ENCODE data around the gene MROH7.
A peak's percentile ranks its signal among the peaks of the same experiment; 100 is the strongest.
"Not testable (repeated sequence)": the region's sequence is repeated elsewhere in the genome, so short reads cannot be mapped to it uniquely, and the experiment has no call there.

MROH7 gene

GRCh38 chr1:54623216-54624007 lies 18.2 kb upstream of the MROH7 start, which contains the start of gene FAM151A:
Gene FAM151A (minus strand): TSS chr1:54623525. CDS start chr1:54623395, 130 bp downstream.
- Mint-ChIP-seq H3K27ac (peak within 1 kb of the TSS; percentile 38), H3K9me3 (no peaks in the 10 kb centered on the region), H3K36me3 (ENCODE audit: low read depth) (no peaks in the 10 kb centered on the region), H3K27me3 (ENCODE audit: low read depth, poor library complexity) (peaks cover 3% of the 10 kb centered on the region), H3K4me1 (peaks cover 25% of the 10 kb centered on the region), H3K4me3 (no peak within 1 kb of the TSS)
- TF ChIP-seq CTCF (IDR thresholded peaks at IDR 0.05): no peak
- no peak for DNase-seq

GRCh38 chr1:54624466-54625464 lies 16.8 kb upstream of the MROH7 start:
- DNase-seq: no peak
- H3K27me3 Mint-ChIP-seq (ENCODE audit: low read depth, poor library complexity): peaks cover 3% of the 10 kb centered on the region
- H3K36me3 Mint-ChIP-seq (ENCODE audit: low read depth): no peaks in the 10 kb centered on the region
- H3K4me1 Mint-ChIP-seq: peaks cover 23% of the 10 kb centered on the region
- peak overlapping the region; percentile 19 for H3K27ac Mint-ChIP-seq
- no peak for TF ChIP-seq CTCF (IDR thresholded peaks at IDR 0.05)
- H3K9me3 Mint-ChIP-seq: no peaks in the 10 kb centered on the region
- H3K4me3 Mint-ChIP-seq: no peak overlapping the region

GRCh38 chr1:54627196-54627595 lies 14.4 kb upstream of the MROH7 start:
- no peak for DNase-seq
- H3K27ac Mint-ChIP-seq: no peak overlapping the region
- H3K36me3 Mint-ChIP-seq (ENCODE audit: low read depth): peaks cover 4% of the 10 kb centered on the region
- H3K4me3 Mint-ChIP-seq: no peak overlapping the region
- H3K27me3 Mint-ChIP-seq (ENCODE audit: low read depth, poor library complexity): peaks cover 3% of the 10 kb centered on the region
- TF ChIP-seq CTCF (IDR thresholded peaks at IDR 0.05): no peak
- peaks cover 33% of the 10 kb centered on the region for H3K4me1 Mint-ChIP-seq
- peaks cover 13% of the 10 kb centered on the region for H3K9me3 Mint-ChIP-seq

- Mint-ChIP-seq H3K4me1 (peaks cover 41% of the 10 kb centered on the region), H3K9me3 (peaks cover 26% of the 10 kb centered on the region), H3K27me3 (ENCODE audit: low read depth, poor library complexity) (peaks cover 18% of the 10 kb centered on the region)
- H3K4me3 Mint-ChIP-seq; DNase-seq; H3K36me3 Mint-ChIP-seq (ENCODE audit: low read depth); H3K27ac Mint-ChIP-seq: not testable (repeated sequence)
Measured at GRCh38 chr1:54635804-54636203, 5.8 kb upstream of the MROH7 start.

- Mint-ChIP-seq H3K4me1 (peaks cover 41% of the 10 kb centered on the region), H3K27ac (peak overlapping the region; percentile 16)
Measured at GRCh38 chr1:54636461-54637446, 4.8 kb upstream of the MROH7 start.

GRCh38 chr1:54640361-54640760 lies 1.2 kb upstream of the MROH7 start:
- H3K9me3 Mint-ChIP-seq: peaks cover 47% of the 10 kb centered on the region
- no peak for DNase-seq
- peaks cover 42% of the 10 kb centered on the region for H3K4me1 Mint-ChIP-seq
- no peak for TF ChIP-seq CTCF (IDR thresholded peaks at IDR 0.05)
- H3K27me3 Mint-ChIP-seq (ENCODE audit: low read depth, poor library complexity): peaks cover 25% of the 10 kb centered on the region
- H3K4me3 Mint-ChIP-seq: no peak overlapping the region
- H3K36me3 Mint-ChIP-seq (ENCODE audit: low read depth): peaks cover 11% of the 10 kb centered on the region
- H3K27ac Mint-ChIP-seq: no peak overlapping the region

More at GRCh38 chr1:54636461-54637446, 4.8 kb upstream of the MROH7 start:
- DNase-seq; H3K36me3 Mint-ChIP-seq (ENCODE audit: low read depth); H3K4me3 Mint-ChIP-seq: not testable (repeated sequence)
- Mint-ChIP-seq H3K27me3 (ENCODE audit: low read depth, poor library complexity) (peaks cover 22% of the 10 kb centered on the region), H3K9me3 (peaks cover 20% of the 10 kb centered on the region)

Data from nephron progenitor cell (in vitro differentiated cells).